ENCODE data around the gene SSNA1. TPM values are rescaled to one million over a fixed set of nuclear protein-coding genes. Genes with fewer than 3 reads are reported as not detected.

The SSNA1 gene
- total and polyA plus RNA-seq, 12 donors, result 13.2 to 138 (median 70.3) TPM

DNA sequence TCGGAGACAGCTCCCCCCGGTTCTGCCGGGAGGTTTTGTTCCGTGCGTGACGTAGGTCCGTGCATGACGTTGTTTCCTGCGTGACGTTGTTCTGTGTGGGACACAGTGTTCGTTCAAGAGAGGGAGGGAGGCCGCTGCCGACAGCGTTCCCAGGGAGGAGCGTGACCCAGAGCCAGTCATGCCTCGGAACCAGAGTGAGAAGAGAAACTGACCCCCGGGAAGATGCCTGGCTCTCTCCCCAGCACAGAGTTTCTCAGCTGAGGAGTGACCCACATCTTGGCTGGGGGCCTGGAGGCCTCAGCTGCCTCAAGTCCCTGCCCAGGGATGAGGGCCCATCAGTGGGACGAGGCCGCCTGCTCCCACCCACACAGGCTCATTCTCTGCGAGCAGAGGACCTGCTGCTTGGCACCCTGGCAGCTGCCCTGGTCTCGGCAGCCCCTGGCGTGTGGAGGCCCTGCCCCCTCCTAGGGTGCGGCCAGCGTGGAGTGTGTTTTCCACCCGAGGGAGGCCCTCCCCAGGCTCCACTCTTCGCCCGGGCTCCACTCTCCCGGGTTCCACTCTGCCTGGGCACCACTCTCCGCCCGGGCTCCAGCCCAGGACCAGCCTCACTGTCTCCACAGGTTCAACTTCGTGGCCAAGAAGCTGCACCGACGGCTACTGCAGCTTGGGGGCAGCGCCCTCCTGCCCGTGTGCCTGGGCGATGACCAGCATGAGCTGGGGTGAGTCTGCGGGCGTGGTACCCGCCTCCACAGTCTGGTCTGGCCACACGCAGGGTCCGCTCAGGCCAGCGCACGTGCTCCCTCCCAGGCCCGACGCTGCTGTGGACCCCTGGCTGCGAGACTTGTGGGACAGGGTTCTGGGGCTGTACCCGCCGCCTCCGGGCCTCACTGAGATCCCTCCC, 24.9 kb downstream of the SSNA1 start:
- DNase-seq, result no peak
- no peak for TF ChIP-seq POLR2A (IDR thresholded peaks at IDR 0.05)
- TF ChIP-seq CTCF (IDR thresholded peaks at IDR 0.05), result no peak
- 88 to 94% (median 90%) methylated on average over 18 to 49 of the region's 49 CpGs for WGBS, 4 donors
- Histone ChIP-seq H3K4me3 (no peak overlapping the region), H3K4me1 (replicated peaks in 1 of 2) (peaks cover 5 to 9% of the 10 kb centered on the region in 2 donors), H3K27me3 (no peaks in the 10 kb centered on the region), H3K27ac (no peak overlapping the region), H3K9me3 (replicated peaks in 1 of 3) (no peaks in the 10 kb centered on the region), H3K36me3 (replicated peaks in 1 of 2) (no peaks in the 10 kb centered on the region)
- intact Hi-C loops (cut with DNase I), result no loop called here

GRCh38 chr9:137214620-137215019, 26.1 kb downstream of the SSNA1 start:
- Histone ChIP-seq H3K36me3 (replicated peaks in 1 of 2) (no peaks in the 10 kb centered on the region), H3K4me3 (no peak overlapping the region), H3K27me3 (no peaks in the 10 kb centered on the region), H3K9me3 (replicated peaks in 1 of 3) (no peaks in the 10 kb centered on the region), H3K27ac (no peak overlapping the region), H3K4me1 (replicated peaks in 1 of 2) (peaks cover 17% of the 10 kb centered on the region in 2 donors)
- WGBS, 4 donors, result 91 to 95% (median 93%) methylated on average over 10 to 19 of the region's 19 CpGs
- no peak for DNase-seq
- intact Hi-C loops (cut with DNase I), result no loop called here
- TF ChIP-seq CTCF (IDR thresholded peaks at IDR 0.05), result no peak
- no peak for TF ChIP-seq POLR2A (IDR thresholded peaks at IDR 0.05)

GRCh38 chr9:137215196-137215986, 26.9 kb downstream of the SSNA1 start:
- no peak for TF ChIP-seq POLR2A (IDR thresholded peaks at IDR 0.05)
- TF ChIP-seq CTCF (IDR thresholded peaks at IDR 0.05), result no peak
- WGBS, 4 donors, result 90 to 94% (median 92%) methylated on average over 14 to 22 of the region's 22 CpGs
- intact Hi-C loops (cut with DNase I), result no loop called here
- no peak for DNase-seq
- Histone ChIP-seq H3K27me3 (no peaks in the 10 kb centered on the region), H3K36me3 (replicated peaks in 1 of 2) (no peaks in the 10 kb centered on the region), H3K27ac (no peak overlapping the region), H3K9me3 (replicated peaks in 1 of 3) (no peaks in the 10 kb centered on the region), H3K4me3 (no peak overlapping the region), H3K4me1 (replicated peaks in 1 of 2) (peaks cover 17 to 18% of the 10 kb centered on the region in 2 donors)
